B cell (primary cell): ENCODE data around the gene FAM20C.
"Not testable (repeated sequence)": the region's sequence is repeated elsewhere in the genome, so short reads cannot be mapped to it uniquely, and the experiment has no call there.

ENCODE experiments used
- CTCF ChIP-seq: fragments of 200-600 bp; IDR thresholded peaks from one replicate; pipeline ENCODE4 v1.8.0; 2022; ENCODE audit warnings: antibody characterized with exemption, mild to moderate bottlenecking
- EZH2 ChIP-seq: IDR thresholded peaks from 2 replicates; pipeline ENCODE4 v1.6.1; 2012; ENCODE audit warnings: borderline replicate concordance, low read depth, mild to moderate bottlenecking, moderate library complexity, low read length; ENCODE audit not compliant: insufficient read depth, poor library complexity, severe bottlenecking

GRCh38 chr7:262631-263311 is 70.4 kb downstream of the FAM20C start:
- not testable (repeated sequence) for TF ChIP-seq CTCF, EZH2
